GM13977 (cell line): ENCODE measurements around the gene HTRA1.

Experiments
- DNase-seq: peaks from one replicate; pipeline ENCODE4 v3.0.0; 2012; ENCODE audit warnings: low spot score
- in situ Hi-C: fragments of 300-500 bp; cut with MboI; formaldehyde crosslinking; loops from one replicate; pipeline ENCODE4 v1.12.0; 2022; ENCODE audit warnings: low sequenced_read_pairs, low pct_unique_long_range_greater_than_20kb, mixed read lengths, inconsistent platforms; ENCODE audit not compliant: unreplicated experiment
- TF ChIP-seq, protein P1 (sequence below): IDR thresholded peaks from 2 replicates; pipeline ENCODE4 v1.5.1; 2012; ENCODE audit warnings: mild to moderate bottlenecking, control low read depth; ENCODE audit not compliant: insufficient read depth; ENCODE audit errors: extremely low read depth, missing control alignments

HTRA1 gene

GRCh38 chr10:122532601-122533296 is 71.4 kb downstream of the HTRA1 start:
- TF ChIP-seq, protein P1, sequence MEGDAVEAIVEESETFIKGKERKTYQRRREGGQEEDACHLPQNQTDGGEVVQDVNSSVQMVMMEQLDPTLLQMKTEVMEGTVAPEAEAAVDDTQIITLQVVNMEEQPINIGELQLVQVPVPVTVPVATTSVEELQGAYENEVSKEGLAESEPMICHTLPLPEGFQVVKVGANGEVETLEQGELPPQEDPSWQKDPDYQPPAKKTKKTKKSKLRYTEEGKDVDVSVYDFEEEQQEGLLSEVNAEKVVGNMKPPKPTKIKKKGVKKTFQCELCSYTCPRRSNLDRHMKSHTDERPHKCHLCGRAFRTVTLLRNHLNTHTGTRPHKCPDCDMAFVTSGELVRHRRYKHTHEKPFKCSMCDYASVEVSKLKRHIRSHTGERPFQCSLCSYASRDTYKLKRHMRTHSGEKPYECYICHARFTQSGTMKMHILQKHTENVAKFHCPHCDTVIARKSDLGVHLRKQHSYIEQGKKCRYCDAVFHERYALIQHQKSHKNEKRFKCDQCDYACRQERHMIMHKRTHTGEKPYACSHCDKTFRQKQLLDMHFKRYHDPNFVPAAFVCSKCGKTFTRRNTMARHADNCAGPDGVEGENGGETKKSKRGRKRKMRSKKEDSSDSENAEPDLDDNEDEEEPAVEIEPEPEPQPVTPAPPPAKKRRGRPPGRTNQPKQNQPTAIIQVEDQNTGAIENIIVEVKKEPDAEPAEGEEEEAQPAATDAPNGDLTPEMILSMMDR, result no peak
- no peak for DNase-seq
- in situ Hi-C loops, result no loop called here

DNA sequence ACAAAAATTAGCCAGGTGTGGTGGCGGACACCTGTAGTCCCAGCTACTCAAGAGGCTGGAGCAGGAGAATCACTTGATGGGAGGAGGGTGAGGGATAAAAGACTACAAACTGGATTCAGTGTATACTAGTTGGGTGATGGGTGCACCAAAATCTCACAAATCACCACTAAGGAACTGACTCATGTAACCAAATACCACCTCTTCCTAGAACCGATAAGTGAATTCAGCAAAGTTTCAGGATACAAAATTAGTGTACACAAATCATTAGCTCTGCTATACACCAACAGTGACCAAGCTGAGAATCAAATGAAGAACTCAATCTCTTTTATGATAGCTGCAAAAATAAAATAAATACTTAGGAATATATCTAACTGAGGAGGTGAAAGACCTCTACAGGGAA is 76.2 kb downstream of the HTRA1 start:
- TF ChIP-seq, protein P1, result no peak
- no peak for DNase-seq
- in situ Hi-C loops, result no loop called here

GRCh38 chr10:122541541-122542002 is 80.2 kb downstream of the HTRA1 start:
- TF ChIP-seq, protein P1, result no peak
- in situ Hi-C loops, result no loop called here
- no peak for DNase-seq

DNA sequence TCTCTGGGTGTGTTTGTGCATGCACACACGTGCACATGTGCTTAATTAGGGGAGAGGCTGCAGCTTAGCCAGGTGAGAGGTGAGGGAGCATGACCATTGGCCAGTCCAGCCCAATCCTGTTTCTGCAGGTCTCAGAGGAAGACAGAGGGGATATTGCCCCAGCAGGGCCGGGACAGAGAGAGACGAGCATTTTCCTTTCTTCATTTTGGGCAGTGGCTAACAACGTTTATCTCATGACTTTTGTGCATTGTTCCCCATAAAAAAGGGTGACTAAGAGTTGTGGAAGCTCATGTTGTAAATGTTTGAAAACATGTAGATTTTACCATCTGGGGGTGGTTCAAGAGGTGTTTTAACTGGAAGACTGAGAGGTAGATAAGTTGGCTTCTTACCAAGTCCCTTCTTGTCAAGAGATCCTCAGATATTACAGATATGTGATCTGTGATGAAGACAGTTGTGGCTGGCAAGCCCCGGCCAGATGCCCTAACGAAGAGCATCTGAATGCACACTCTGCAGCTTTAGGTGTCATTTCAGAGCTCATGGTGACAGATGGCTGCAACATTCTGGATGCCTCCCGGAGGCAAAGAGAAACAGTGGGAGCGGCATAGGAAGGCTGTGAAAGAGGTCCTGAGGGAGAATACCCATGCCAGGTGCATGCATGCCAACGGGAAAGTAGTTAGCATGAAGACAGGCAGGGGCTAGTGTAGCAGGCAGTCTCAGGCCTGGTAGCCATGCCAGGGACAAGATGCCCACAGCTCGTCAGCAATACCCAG is 82.5 kb downstream of the HTRA1 start:
- DNase-seq, result no peak
- TF ChIP-seq, protein P1, result no peak
- in situ Hi-C loops, result no loop called here

DNA sequence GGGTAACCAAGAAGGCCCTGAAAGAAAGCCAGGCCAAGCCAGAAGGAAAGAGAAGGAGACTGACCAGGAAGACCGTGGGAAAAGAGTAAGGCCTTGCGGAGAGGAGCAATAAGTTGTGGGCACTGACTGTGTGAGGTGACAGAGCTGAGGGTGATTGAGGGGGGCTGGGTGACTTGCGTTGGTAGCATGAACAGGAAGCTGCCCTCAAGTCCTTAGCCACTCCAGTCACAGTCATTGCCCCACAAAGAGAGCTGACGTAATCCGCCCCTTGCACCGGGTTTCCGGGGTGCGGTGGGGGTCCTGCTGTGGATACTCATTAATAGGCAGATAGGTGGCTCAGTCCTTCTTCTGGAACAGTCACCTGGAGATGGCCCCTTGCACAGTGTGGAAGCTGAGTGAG is 83.1 kb downstream of the HTRA1 start:
- no peak for DNase-seq
- in situ Hi-C loops, result no loop called here
- TF ChIP-seq, protein P1, result no peak

GRCh38 chr10:122546242-122546641 is 84.9 kb downstream of the HTRA1 start:
- TF ChIP-seq, protein P1, result no peak
- DNase-seq, result no peak
- in situ Hi-C loops, result no loop called here
